Esophagus muscularis mucosa (tissue), 4 donors: ENCODE results near the gene KRTAP2-2. TPM values are rescaled to one million over a fixed set of nuclear protein-coding genes. Genes with fewer than 3 reads are reported as not detected.
"Not testable (repeated sequence)": the region's sequence is repeated elsewhere in the genome, so short reads cannot be mapped to it uniquely, and the experiment has no call there.

Experiments used
- DNase-seq: peaks from one replicate; pipeline ENCODE4 v3.0.0-alpha.2; 2017; ENCODE audit errors: extremely low spot score
- H3K27ac ChIP-seq, 4 donors: fragments of 200-600 bp; sonication (generic); replicated peaks in 1 of 4; 1 replicate in 3 of 4; 2 replicates in 1 of 4; pipeline ENCODE4 v1.5.1; 2016 to 2019; ENCODE audit warnings: mild to moderate bottlenecking in 1 of 4
- H3K27me3 ChIP-seq, 4 donors: fragments of 200-600 bp; sonication (generic); one replicate each; pipeline versions ENCODE4 v1.5.1 to v1.6.0; 2016 to 2019
- H3K36me3 ChIP-seq, 4 donors: fragments of 200-600 bp; sonication (generic); one replicate each; pipeline ENCODE4 v1.5.1; 2016 to 2019
- H3K4me1 ChIP-seq, 4 donors: fragments of 200-600 bp; sonication (generic); one replicate each; pipeline ENCODE4 v1.5.1; 2016 to 2019
- H3K4me3 ChIP-seq, 4 donors: fragments of 200-600 bp; sonication (generic); 1 replicate in 2 of 4; 2 replicates in 2 of 4; pipeline ENCODE4 v1.5.1; 2016 to 2019; ENCODE audit warnings: mild to moderate bottlenecking in 4 of 4, moderate library complexity in 1 of 4
- H3K9me3 ChIP-seq, 4 donors: fragments of 200-600 bp; sonication (generic); 1 replicate in 3 of 4; 2 replicates in 1 of 4; pipeline ENCODE4 v1.5.1; 2016 to 2019
- EP300 ChIP-seq: sonication (generic); formaldehyde crosslinking; IDR thresholded peaks from one replicate; pipeline ENCODE4 v1.6.1; 2017; ENCODE audit warnings: antibody characterized with exemption
- POLR2A ChIP-seq: fragments of 450-650 bp; IDR thresholded peaks from one replicate; pipeline ENCODE4 v1.6.1; 2017; ENCODE audit warnings: antibody characterized with exemption, moderate library complexity, mild to moderate bottlenecking, low read depth
- POLR2AphosphoS5 ChIP-seq, 2 donors: sonication (generic); formaldehyde crosslinking; IDR thresholded peaks; one replicate each; pipeline ENCODE4 v1.6.1; 2017; ENCODE audit warnings: antibody characterized with exemption in 2 of 2
- WGBS: methylation state at CpG from one replicate; pipeline ENCODE4 v1.1.5; 2018; 5-methylcytosine and 5-hydroxymethylcytosine counted together
- intact Hi-C: fragments of 100-400 bp; cut with DNase I; formaldehyde crosslinking; loops from one replicate; pipeline ENCODE4 v1.15.1; 2023
- total RNA-seq, 4 donors: library from RNA; depleted of rRNA; stranded (reverse); fragments of >200 nt; gene quantifications; one replicate each; pipeline versions ENCODE4 v1.1.0 to v1.2.1, GENCODE V29; 2016
- TF ChIP-seq, protein P1 (sequence below), 3 experiments: fragments of 200-600 bp in 2 of 3; fragments of 450-650 bp in 1 of 3; sonication (generic) in 2 of 3; IDR thresholded peaks; one replicate each; pipeline ENCODE4 v1.5.1; 2017 to 2019; ENCODE audit warnings: antibody characterized with exemption in 3 of 3, mild to moderate bottlenecking in 2 of 3, moderate library complexity in 1 of 3

KRTAP2-2 gene
- total RNA-seq, 4 donors from 2014 or later = not detected

- no peaks in the 10 kb centered on the region for H3K4me1 ChIP-seq
- peaks cover 0 to 16% (median 0%) of the 10 kb centered on the region in 4 donors for H3K27me3 ChIP-seq
- no peak for DNase-seq
- 77% methylated on average over 5 of the region's 6 CpGs for WGBS
- intact Hi-C loops = no loop called here
- H3K27ac ChIP-seq = no peak within 1 kb of the TSS
- H3K9me3 ChIP-seq = peaks cover 0 to 5% (median 0%) of the 10 kb centered on the region in 4 donors
- H3K36me3 ChIP-seq = no peaks in the 10 kb centered on the region
- TF ChIP-seq, protein P1, sequence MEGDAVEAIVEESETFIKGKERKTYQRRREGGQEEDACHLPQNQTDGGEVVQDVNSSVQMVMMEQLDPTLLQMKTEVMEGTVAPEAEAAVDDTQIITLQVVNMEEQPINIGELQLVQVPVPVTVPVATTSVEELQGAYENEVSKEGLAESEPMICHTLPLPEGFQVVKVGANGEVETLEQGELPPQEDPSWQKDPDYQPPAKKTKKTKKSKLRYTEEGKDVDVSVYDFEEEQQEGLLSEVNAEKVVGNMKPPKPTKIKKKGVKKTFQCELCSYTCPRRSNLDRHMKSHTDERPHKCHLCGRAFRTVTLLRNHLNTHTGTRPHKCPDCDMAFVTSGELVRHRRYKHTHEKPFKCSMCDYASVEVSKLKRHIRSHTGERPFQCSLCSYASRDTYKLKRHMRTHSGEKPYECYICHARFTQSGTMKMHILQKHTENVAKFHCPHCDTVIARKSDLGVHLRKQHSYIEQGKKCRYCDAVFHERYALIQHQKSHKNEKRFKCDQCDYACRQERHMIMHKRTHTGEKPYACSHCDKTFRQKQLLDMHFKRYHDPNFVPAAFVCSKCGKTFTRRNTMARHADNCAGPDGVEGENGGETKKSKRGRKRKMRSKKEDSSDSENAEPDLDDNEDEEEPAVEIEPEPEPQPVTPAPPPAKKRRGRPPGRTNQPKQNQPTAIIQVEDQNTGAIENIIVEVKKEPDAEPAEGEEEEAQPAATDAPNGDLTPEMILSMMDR (IDR thresholded peaks at IDR 0.05) = no peak
- TF ChIP-seq POLR2A (no peak), EP300 (no peak), POLR2AphosphoS5 (IDR thresholded peaks at IDR 0.05) (no peak)
- no peak within 1 kb of the TSS for H3K4me3 ChIP-seq
These were observed 5.1 kb upstream of the KRTAP2-2 start, which contains the start of gene KRTAP2-3 for GRCh38 chr17:41060052-41060604. KRTAP2-3 (minus strand) TSS chr17:41060114; CDS start chr17:41060050, 64 bp downstream.

DNA sequence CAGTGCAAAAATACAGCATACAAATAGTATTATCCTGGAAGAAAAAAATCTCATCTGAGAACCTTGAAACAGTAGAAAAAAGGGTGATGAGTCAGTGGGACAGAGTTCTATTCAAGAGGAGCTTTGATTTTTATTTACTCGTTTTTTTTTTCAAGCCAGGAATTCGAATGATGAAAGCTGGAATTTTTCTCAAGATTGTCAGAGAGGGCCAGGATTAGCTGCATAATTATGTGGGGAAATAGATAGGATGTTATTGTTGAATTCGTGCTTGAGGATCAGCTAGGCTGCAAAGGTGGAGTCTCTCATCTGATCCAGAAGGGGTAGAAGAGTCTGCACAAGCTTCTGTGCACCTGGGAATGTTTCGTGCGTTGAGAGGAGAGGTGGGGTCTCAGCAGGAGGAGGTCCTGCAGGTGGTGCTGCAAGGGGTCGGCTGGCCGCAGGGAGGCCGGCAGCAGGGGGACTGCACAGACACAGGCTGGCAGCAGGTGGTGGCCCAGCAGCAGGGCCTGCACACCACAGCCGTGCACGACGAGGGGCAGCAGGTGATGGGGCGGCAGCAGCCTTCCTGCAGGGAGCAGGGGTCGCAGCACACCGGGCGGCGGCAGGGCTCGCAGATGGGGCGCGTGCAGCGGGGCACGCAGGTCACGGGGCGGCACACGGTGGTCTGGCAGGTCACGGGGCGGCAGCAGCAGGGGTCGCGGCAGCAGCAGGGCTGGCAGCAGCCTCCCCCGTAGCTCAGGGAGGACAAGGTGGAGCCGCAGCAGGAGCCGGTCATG is 4.4 kb upstream of the KRTAP2-2 start:
- WGBS = 32% methylated on average over 8 of the region's 31 CpGs
- intact Hi-C loops = not testable (repeated sequence)

GRCh38 chr17:41058741-41059140 is 3.7 kb upstream of the KRTAP2-2 start:
- H3K4me3 ChIP-seq = no peak overlapping the region
- H3K4me1 ChIP-seq = no peaks in the 10 kb centered on the region
- TF ChIP-seq POLR2A = no peak
- no peak for TF ChIP-seq EP300
- no peak for TF ChIP-seq POLR2AphosphoS5 (IDR thresholded peaks at IDR 0.05)
- TF ChIP-seq, protein P1 (IDR thresholded peaks at IDR 0.05) = no peak
- no peak overlapping the region for H3K27ac ChIP-seq
- H3K27me3 ChIP-seq = peaks cover 0 to 16% (median 0%) of the 10 kb centered on the region in 4 donors
- peaks cover 0 to 5% (median 0%) of the 10 kb centered on the region in 4 donors for H3K9me3 ChIP-seq
- no peaks in the 10 kb centered on the region for H3K36me3 ChIP-seq
- no peak for DNase-seq
- intact Hi-C loops = no loop called here
- WGBS = 93% methylated on average over 5 of the region's 5 CpGs

More for the DNA sequence above, 4.4 kb upstream of the KRTAP2-2 start:
- H3K4me3 ChIP-seq, H3K36me3 ChIP-seq, H3K27ac ChIP-seq, DNase-seq, H3K4me1 ChIP-seq, H3K9me3 ChIP-seq: not testable (repeated sequence)
- H3K27me3 ChIP-seq = peaks cover 0 to 16% (median 0%) of the 10 kb centered on the region in 4 donors

GRCh38 chr17:41057547-41057946 is 2.5 kb upstream of the KRTAP2-2 start:
- no peaks in the 10 kb centered on the region for H3K36me3 ChIP-seq
- H3K4me1 ChIP-seq = no peaks in the 10 kb centered on the region
- TF ChIP-seq POLR2AphosphoS5 (IDR thresholded peaks at IDR 0.05) (no peak), EP300 (no peak), POLR2A (no peak)
- TF ChIP-seq, protein P1 (IDR thresholded peaks at IDR 0.05) = no peak
- peaks cover 0 to 16% (median 0%) of the 10 kb centered on the region in 4 donors for H3K27me3 ChIP-seq
- DNase-seq = no peak
- intact Hi-C loops = no loop called here
- H3K27ac ChIP-seq = no peak overlapping the region
- peaks cover 0 to 5% (median 0%) of the 10 kb centered on the region in 4 donors for H3K9me3 ChIP-seq
- no peak overlapping the region for H3K4me3 ChIP-seq
- 94% methylated on average over 1 of the region's 1 CpG for WGBS

DNA sequence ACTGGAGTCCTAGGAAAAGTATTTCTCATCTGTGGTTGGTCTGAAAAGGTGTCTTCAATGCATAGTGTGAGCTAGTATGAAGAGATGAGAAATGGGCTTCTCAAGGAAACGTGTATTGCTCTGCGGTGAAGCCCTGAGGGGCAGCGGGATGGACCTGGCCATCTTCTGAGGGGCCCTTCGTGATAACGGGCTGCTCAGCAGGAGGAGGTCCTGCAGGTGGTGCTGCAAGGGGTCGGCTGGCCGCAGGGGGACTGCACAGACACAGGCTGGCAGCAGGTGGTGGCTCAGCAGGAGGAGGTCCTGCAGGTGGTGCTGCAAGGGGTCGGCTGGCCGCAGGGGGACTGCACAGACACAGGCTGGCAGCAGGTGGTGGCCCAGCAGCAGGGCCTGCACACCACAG is 474 bp downstream of the KRTAP2-2 start:
- H3K36me3 ChIP-seq, H3K9me3 ChIP-seq, H3K27ac ChIP-seq, DNase-seq, H3K4me3 ChIP-seq, intact Hi-C loops, H3K4me1 ChIP-seq: not testable (repeated sequence)
- peaks cover 0 to 23% (median 0%) of the 10 kb centered on the region in 4 donors for H3K27me3 ChIP-seq
- 94% methylated on average over 5 of the region's 9 CpGs for WGBS
